NCI-H2029 (cell line): Measurements from ENCODE around the gene MT1A.

Source experiments
- DNase-seq: peaks from one replicate; lab custom pipeline; 2025; lab: John Stamatoyannopoulos, UW

Gene MT1A

DNA sequence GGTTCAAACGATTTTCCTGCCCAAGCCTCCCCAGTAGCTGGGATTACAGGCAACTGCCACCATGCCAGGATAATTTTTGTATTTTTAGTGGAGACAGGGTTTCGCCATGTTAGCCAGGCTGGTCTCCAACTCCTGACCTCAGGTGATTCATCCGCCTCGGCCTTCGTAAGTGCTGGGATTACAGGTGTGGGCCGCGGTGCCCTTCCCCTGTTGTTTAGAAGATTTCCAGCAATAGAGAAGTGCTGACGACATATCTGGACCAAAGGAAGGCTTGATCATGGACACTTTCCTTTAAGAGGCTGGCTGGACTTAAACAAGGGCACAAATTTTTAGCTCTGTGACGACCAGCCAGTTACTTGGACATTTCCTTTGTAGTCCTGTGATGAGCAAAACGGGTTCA is 7.3 kb upstream of the MT1A start:
- DNase-seq: no peak

DNA sequence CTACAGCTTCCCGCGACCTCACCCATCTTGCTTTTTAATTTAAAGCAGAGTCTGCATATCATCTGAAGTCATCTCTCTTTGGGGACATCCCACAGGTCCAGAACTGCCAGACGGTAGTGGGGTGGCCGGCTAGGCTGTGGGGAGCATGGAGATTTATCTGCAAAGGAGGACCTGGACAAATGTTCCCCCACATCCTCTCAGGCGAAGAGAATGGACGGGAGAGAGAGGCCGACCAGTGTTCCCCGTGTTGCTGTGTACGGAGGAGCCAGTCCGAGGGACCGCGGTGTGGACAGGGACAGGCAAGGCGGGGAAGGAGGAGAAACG is 6.7 kb upstream of the MT1A start:
- no peak for DNase-seq

GRCh38 chr16:56632156-56632847 is 6.2 kb upstream of the MT1A start, which contains the start of gene MT1M:
Gene MT1M (plus strand): TSS chr16:56632659. CDS start chr16:56632732, 73 bp downstream.
- no peak for DNase-seq

GRCh38 chr16:56632848-56633365 is 5.6 kb upstream of the MT1A start:
- DNase-seq: no peak

- DNase-seq: no peak
Measured at GRCh38 chr16:56633535-56633934, 4.9 kb upstream of the MT1A start.

- no peak for DNase-seq
Measured at GRCh38 chr16:56634715-56635440, 3.6 kb upstream of the MT1A start.

DNA sequence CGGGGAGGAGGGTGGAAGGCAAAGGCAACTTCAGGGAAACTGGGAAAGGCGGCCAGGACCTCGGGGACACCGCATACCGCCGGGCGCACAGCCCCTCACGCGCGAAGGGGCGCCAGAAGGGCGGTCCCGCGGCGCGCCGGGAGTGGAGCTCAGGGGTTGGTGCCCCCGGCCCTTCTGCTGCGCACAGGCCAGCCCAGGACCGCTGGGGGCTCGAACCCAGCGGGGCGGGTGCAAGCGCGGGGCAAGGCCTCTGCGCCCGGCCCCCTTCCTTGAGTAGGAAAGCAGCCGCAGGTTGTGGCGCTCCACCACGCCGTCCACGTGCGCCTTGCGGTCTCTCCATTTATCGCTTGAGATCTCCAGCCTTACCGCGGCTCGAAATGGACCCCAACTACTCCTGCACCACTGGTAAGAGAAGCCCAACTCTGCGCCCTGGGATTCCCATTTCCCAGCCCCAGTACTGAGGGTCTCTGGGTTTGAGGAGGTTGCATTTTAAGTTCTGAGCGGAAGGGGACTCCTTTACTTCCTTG is 3.0 kb upstream of the MT1A start:
- DNase-seq: no peak

DNA sequence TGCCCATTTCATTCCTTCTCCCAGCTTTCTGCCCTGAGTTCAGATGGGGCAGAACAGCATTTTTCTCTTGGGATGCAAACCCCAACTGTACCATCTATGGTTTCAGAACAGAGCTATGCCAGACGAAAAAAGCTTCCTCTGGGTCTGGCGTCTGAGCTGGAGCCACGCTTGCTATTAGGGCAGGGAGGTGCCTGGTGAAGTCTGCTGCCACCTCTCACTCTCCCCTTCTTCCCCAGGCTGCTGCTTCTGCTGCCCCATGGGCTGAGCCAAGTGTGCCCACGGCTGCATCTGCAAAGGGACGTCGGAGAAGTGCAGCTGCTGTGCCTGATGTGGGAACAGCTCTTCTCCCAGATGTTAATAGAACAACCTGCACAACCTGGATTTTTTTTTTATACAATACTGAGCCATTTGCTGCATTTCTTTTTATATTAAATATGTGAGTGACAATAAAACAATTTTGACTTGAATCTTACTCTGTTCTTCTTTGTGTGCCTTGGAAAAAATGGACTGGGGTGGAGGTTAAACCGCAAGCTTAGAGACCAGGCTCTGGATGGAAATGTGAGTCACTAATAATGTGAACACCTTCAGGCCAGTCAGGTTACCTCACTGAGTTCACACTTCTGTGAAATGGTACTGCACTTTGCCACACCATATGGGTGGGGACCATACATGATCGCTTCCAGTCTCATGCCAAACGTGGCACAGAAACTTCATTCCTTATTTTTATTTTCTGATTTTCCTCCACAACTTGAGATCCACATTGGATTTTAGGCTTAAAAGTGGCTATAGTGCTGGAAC is 1.7 kb upstream of the MT1A start:
- no peak for DNase-seq

GRCh38 chr16:56639045-56639444 is 579 bp downstream of the MT1A start:
- no peak for DNase-seq

DNA sequence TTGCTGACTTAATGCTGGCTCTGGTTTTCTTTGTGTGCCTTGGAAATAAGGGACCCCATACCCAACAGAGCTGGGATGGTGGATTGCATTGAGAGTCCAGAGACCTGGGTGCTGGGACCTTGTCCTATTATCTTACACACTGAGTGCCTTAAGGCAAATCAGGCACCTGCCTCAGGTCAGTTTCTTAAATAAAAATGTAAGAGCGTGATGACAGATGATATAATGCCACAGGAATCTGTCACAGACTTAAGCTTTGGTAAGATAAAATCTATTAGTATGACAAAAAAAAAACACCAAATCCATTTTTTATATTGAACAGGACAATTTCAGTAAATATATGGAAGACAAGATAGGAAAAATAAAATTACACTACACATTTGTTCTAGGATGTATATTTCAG is 1.6 kb downstream of the MT1A start:
- no peak for DNase-seq

DNA sequence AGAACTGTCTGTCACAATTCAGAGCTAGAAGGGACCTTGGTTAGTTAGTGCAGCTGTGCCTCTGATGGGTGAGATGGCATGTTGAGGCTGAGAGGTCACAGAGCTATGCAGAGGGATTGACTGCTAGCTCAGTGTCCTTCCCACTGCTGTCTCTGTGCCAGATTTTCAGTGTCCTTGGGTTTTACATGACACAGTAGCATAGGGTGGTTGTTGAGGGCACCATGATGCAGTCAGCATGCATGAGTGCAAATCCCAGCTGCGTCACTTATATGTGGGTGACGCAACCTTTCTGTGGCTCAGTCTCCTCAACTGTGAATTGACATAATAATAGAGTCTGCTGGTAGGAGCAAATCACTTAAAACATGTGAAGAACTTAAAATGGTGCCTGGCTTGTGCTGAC is 2.7 kb downstream of the MT1A start:
- no peak for DNase-seq

- DNase-seq: no peak
Measured at GRCh38 chr16:56643080-56643778, 4.8 kb downstream of the MT1A start.

GRCh38 chr16:56643833-56644232 is 5.4 kb downstream of the MT1A start:
- DNase-seq: no peak

GRCh38 chr16:56645311-56645710 is 6.8 kb downstream of the MT1A start:
- no peak for DNase-seq

- DNase-seq: no peak
Measured at GRCh38 chr16:56645838-56646237, 7.4 kb downstream of the MT1A start.

DNA sequence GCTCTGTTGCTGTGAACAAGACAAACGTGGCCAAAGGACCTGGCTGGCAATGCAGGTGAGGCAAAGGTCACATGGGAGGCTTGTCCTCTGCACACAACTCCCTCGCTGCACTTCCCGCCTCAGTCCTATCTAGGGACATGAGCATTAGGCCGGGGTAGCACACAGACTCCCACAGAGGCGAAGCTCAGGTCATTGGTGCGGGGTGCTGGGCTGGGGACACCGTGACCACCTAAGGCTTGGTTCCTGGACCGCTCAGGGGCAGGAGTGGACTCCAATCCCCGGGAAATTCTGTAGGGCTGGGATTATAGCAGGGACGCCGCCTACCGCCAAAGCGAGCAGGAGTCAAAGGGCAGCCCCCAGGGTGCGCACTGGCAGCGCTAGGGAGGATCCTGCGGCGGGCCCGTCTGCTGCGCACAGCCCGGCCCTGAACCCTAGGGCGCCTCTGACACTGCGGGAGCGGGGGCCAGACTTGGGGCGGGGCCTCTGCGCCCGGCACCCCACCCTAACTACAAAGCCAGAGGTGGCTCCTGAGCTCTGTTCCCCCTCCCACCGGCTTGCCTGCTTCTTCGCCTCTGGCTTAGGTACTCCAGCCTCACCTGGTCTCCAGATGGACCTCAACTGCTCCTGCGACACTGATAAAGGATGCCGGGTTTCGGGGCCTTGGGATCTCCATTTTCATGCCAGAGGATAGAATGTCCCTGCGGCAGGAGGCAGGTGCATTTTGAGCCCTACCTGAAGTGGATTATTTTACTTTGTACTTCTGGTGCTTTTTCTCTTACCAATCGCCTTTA is 9.4 kb downstream of the MT1A start:
- DNase-seq: no peak

DNA sequence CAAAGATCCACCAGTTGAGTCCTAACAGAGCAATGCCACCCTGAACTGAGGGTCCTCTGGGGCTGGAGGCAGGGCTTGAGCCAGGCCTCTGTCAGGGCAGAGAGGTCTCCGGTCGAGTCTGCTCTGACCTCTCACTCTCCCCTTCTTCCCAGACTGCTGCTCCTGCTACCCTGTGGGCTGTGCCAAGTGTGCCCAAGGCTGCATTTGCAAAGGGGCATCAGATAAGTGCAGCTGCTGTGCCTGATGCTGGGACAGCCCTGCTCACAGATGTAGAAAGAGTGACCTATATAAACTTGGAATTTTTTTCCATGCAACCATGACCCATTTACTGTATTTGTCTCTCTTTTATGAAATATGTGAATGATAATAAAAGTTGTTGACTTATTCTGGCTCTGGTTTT is 10.8 kb downstream of the MT1A start:
- DNase-seq: no peak

DNA sequence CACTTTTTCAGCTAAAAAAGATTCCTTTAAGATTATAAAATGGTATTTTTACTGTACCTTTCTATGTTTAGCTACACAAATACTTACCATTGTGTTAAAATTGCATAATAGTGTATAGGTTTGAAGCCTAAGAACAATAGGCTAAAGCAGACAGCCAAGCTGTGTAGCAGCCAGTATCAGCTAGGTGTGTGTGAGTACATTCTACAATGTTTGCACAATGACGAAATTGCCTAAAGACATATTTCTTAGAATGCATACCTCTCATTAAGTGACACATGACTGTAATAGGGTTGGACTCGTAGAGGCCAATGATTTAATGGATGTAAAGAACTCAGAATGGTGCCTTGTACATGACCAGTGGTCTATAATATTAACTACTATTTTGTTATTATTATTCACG is 11.4 kb downstream of the MT1A start:
- no peak for DNase-seq

DNA sequence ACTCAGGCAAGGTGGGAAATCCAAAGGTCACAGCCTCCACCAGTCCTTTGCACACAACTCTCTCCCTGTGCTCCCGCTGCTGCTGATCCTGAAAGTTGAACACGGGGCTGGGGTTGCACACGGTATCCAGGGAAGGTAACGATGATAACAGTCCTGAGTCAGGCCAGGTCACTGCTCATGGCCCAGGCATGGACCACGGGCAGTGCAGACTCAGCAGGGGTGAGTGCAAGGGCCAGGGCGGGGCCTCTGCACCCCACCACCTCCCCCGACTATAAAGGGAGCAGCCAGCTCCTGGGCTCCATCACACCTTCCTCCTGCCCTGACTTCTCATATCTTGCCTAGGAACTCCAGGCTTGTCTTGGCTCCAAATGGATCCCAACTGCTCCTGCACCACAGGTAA is 13.1 kb downstream of the MT1A start, which contains the start of gene MT1B:
Gene MT1B, plus strand, starts transcription at position 301 of the 400 bp plus-strand sequence. Its CDS starts 68 bp downstream, at position 369.
- DNase-seq: no peak

- DNase-seq: no peak
Measured at GRCh38 chr16:56652600-56652999, 14.1 kb downstream of the MT1A start.

GRCh38 chr16:56653218-56653617 is 14.8 kb downstream of the MT1A start:
- no peak for DNase-seq
